ENCODE results near the gene KIF27. TPM values are rescaled to one million over a fixed set of nuclear protein-coding genes. Genes with fewer than 3 reads are reported as not detected.

Gene KIF27
- total RNA-seq, 4 donors from 2014 or later = 3.0 to 5.7 (median 4.4) TPM

- no peak for DNase-seq (ENCODE audit: low spot score)
- TF ChIP-seq CTCF (IDR thresholded peaks at IDR 0.05) = no peak
- no peak for ATAC-seq (ENCODE audit: low FRiP score)
Observed at GRCh38 chr9:83940590-83941303, 19.5 kb upstream of the KIF27 start.

DNA sequence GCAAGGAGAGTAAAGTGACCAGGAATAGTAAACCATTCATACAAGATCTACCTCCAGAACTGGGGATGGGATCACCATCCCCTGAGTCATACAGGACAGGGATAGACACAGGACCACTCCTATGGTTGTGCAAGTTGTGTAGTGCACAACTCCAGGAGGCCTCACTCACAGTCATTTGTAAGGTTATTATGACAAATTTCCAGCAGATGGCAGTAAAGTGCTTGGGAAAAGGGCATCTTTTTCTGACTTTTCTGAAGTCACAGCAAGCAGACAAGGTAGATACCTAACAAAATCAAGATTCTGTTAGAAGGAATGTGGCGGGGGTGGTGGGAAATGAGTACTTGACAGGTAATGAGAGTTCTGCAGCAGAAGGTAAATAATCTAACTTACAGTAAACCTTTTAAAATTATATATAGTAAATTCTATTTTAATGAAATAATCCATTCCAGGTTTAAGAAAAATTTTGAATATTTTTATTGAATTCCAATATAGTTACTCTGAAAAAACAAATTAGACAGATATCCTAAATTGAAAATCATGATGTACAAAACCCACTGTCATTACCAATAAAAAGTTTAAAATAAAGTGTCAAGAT, 16.7 kb upstream of the KIF27 start:
- DNase-seq (ENCODE audit: low spot score) (no peak), ATAC-seq (ENCODE audit: low FRiP score) (peak; percentile 60)
- peak in 1 of 3 donors; percentile 28 for TF ChIP-seq CTCF (IDR thresholded peaks at IDR 0.05)

- TF ChIP-seq CTCF (IDR thresholded peaks at IDR 0.05) = no peak
- ATAC-seq (ENCODE audit: low FRiP score) (no peak), DNase-seq (ENCODE audit: low spot score) (no peak)
Observed at GRCh38 chr9:83936523-83936922, 15.3 kb upstream of the KIF27 start.

GRCh38 chr9:83935276-83935935, 14.2 kb upstream of the KIF27 start:
- DNase-seq (ENCODE audit: low spot score) (no peak), ATAC-seq (ENCODE audit: low FRiP score) (no peak)
- no peak for TF ChIP-seq CTCF (IDR thresholded peaks at IDR 0.05)

DNA sequence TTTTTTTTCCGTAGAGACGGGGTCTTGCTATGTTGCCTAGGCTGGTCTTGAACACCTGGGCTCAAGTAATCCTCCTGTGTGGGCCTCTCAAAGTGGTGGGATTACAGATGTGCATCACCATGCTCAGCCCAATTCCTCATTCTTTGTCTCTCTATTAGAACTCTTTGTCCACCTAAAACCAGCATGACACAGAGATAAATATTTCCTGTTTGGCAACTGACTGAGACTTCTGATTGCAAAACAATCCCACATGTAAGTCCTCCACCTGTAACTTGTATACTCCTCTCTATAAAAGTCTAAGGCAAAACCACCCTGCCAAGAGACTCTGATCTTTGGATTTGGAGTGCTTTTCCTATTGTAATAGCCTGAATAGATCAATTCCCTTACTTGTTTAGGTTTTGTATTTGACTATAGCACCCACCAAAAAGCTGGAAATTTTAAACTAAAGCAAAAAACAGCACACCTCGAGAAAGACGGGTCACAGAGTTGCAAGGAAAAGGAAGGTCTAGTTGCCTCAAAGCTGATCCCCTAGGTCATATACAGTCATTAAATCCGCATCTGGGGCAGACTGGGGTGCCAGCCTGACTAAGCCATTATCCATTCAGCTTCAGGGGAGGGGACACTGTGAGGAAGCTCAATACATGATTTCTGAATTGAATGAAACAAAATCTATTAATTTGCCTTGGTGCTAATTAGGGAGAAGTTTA, 13.5 kb upstream of the KIF27 start:
- DNase-seq (ENCODE audit: low spot score) (no peak), ATAC-seq (ENCODE audit: low FRiP score) (peak; percentile 33)
- no peak for TF ChIP-seq CTCF (IDR thresholded peaks at IDR 0.05)

DNA sequence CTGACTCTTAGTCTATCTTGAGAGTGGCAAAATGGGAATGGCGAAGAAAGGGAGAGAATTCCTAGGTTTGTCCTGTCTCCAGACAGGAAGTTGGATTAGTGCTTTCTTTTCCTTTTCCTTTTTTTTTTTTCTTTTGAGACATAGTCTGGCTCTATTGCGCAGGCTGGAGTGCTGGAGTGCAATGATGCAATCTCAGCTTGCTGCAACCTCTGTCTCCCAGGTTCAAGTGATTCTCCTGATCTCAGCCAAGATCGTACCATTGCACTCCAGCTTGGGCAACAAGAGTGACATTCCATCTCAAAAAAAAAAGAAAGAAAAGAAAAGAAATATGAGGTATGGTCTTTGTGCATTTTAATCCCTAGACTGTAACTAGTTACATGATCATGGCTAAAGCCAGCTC, 12.6 kb upstream of the KIF27 start:
- peak; percentile 47 for ATAC-seq (ENCODE audit: low FRiP score)
- DNase-seq (ENCODE audit: low spot score) = no peak

More for the DNA sequence above, 12.6 kb upstream of the KIF27 start:
- TF ChIP-seq CTCF (IDR thresholded peaks at IDR 0.05) = no peak

All from omental fat pad (tissue), 4 donors.